GM18870 (cell line): ENCODE results near the gene KREMEN1.
"Not testable (repeated sequence)": the region's sequence is repeated elsewhere in the genome, so short reads cannot be mapped to it uniquely, and the experiment has no call there.

Experiments
- ATAC-seq: cut with Tn5 transposase; IDR thresholded peaks from one replicate; pipeline ENCODE4 v1.9.1; 2021; ENCODE audit warnings: moderate library complexity; ENCODE audit not compliant: unreplicated experiment

The KREMEN1 gene, protein sequence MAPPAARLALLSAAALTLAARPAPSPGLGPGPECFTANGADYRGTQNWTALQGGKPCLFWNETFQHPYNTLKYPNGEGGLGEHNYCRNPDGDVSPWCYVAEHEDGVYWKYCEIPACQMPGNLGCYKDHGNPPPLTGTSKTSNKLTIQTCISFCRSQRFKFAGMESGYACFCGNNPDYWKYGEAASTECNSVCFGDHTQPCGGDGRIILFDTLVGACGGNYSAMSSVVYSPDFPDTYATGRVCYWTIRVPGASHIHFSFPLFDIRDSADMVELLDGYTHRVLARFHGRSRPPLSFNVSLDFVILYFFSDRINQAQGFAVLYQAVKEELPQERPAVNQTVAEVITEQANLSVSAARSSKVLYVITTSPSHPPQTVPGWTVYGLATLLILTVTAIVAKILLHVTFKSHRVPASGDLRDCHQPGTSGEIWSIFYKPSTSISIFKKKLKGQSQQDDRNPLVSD

DNA sequence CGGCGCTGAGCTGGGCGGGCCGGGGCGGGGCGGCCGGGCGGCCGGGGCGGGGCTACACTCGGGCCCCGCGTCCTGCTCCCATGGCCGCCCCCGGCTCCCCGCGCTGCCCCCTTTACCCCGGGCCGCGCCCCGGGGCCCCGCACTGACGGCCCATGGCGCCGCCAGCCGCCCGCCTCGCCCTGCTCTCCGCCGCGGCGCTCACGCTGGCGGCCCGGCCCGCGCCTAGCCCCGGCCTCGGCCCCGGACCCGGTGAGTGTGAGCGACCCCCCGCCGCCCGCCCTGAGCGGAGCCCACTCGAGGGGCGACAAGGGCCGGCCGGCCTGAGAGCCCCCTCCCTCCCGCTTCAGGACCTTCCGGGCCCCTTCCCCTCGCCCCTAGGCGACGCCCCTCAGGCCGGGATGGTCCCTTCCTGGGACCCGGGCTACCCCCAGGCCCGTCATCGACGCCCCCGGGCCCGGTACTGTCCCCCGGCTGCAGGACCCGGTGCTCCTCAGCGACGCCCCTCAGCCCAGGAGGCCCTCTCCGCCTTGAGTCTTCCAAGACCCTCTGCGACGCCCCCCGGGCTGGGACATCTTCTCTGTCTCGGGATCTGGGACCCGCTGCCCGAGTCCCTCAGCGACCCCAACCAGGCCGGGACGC is at the start of gene KREMEN1:
Gene KREMEN1, plus strand, starts transcription at position 57 of the 639 bp plus-strand sequence. Its CDS starts 96 bp downstream, at position 153.
- ATAC-seq = no peak

GRCh38 chr22:29023172-29023796 is 49.6 kb upstream of the KREMEN1 start:
- no peak for ATAC-seq

- no peak for ATAC-seq
Measured at GRCh38 chr22:29026579-29026978, 46.3 kb upstream of the KREMEN1 start.

DNA sequence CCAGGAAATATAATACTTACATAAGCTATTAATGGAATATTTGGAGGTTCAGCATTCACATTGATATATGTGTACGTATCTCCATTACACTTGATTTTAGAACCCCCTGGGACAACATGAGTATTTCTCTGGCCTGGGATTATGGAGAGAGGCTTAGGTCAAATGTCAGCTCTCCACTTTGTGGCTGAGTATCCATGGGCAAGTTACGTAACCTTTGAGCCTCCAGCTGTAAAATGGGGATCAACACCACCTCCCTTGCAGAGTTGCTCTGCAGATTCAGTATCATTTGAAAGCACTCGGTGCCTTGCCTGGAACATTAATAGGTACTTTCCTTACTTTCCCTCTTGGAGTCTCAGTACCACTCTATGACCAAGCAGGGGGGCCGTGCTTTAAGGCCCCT is 44.4 kb upstream of the KREMEN1 start:
- no peak for ATAC-seq

DNA sequence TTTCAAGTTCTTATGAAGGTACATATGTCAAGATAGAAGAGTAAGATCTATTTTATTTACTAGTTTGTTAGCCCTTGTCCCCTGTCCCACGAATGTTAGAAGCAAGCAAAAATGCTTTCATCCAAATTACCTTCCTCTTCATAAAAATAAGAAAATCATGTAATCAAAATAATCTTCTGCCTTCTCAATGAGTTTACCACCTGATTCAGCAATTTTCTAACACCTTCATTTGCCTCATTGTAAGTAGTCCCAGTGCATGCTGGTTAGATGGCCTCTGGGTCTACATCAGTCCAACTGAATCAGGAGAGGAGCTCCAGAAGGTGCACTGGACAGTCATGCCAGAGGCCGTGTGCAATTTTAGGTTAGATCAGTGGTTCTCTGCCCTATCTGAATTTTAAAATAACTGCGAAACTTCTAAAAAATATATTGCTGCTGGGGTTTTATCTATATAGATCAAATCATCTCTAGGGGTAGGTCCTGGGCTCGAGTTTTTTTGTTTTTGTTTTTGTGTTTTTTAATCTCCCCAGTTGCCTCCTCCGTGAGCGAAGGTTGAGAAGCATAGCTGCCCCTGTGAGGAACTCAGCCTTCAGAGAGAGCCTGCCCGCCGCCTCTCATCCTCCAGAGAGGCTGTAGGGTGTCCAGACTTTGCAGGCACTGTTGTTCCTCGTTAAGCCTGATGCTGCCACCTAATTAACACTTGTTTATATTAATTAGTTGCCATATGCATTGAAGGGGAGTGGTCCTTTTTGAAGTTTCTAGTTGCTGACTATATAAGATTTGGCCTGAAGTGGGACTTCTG is 43.4 kb upstream of the KREMEN1 start:
- ATAC-seq = no peak

DNA sequence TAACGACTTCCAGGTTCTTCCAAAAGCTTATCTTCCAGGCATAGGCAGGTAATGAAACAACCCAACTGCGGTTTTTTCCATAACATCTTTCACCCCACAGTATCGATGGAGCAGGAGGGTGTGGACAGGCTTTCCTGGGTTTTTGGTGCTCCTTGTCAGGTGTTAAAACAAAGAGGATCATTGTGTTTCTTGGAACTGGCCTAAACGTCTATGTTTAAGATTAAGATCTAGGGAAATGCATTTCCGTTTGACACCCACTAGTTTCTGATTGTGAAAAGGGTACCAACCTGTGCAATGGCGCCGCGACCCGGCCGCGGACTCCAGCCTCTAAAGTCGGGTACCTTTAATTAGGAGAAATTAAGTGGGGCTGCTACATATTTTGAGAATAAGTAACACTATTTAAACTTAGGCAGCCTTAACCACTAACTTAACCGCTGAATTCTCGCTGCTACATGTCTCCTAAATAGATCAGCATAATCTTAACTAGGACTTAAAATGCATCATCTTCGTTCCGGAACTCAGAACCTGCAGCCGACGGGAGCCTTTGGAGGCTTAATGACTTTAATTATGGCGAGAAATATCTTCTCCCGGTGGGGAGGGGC is 42.7 kb upstream of the KREMEN1 start:
- no peak for ATAC-seq

DNA sequence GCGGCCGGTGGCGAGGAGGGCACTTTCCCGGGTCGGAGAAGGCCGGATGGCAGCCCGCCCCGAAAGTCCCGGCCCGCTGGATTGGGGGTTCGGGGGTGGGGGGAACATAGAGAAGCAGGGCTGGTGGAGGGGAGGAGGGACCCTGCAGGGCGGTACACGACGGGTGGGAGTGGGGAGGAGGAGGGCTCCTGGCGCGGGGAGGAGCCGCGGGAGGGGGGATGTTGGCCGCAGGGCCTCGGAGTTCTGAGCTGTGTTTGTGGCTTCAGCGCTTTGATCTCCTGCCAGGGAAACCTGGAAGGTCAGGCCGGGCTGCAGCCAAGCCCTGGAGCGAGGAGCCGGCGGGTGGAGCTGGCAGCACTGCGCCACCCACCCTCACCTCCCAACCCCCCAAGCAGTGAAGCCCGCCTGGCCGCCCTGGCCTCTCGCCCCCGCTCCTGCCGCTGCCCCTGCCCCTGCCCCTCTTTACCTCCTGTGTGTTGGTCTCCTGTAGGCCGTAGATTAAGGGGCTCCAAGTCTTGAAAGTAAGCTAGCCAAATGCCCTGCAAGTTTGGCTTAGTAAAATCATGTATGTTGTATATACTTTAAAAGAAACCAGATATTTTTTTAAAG is 42.1 kb upstream of the KREMEN1 start:
- no peak for ATAC-seq

DNA sequence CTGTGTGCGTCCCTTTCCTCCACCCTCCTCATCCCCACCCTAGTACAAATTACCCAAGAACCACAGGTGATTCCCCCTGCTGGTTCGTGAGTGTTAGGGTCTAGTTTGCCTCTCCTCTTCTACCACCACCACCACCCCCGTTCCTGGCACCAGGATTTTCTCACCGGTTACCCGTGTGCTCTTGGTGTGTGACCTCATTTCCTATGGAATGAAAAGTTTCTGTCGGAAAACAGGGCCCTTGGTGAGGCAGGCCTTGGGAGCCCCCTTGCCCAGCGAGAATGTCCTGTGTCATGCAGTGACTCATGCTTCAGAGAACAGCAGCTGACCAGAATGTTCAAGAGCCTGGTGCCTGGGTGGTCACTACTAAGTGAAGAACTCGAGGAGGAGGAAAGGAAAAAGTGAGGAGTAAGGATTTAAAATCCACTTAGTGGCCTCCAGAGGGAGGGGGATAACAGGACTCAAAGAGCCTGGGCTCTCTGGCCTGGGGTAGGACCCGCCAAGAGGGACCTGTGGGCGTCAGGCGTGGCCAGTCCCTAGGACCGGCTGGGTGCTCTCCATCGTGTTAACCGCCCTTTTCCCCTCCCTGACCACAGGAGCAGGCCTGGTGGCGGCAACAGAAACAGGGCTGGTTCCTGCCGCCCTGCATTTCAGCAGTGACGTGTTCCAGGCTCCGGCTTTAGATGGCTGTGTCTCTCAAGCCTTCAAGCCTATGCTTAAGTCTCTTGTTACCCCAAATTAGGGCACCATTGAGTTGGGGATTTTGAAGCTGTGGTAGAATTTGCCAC is 41.4 kb upstream of the KREMEN1 start:
- no peak for ATAC-seq

DNA sequence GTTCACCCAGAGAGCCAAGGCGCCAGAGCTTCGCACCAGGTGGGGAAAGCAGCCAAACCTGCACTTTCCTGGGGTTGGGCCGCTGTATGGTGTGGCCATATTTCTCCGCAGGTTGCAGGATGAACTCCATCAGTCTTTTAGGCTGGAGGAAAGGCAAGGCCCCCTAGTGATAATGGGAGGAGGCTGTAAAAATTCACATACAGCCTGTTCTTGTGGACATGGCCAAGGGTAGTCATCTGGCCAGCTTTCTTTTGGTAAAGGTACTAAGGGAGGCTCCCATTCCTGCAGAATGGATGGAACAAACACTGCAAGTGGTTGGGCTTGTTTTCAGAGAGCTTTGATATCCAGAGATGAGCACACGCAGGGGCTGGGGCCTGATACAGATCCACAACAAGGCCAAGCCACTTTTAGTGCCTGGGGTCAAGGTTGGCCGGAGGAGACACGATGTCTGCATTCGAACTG is 40.8 kb upstream of the KREMEN1 start:
- no peak for ATAC-seq

GRCh38 chr22:29032584-29032983 is 40.3 kb upstream of the KREMEN1 start:
- ATAC-seq = no peak

DNA sequence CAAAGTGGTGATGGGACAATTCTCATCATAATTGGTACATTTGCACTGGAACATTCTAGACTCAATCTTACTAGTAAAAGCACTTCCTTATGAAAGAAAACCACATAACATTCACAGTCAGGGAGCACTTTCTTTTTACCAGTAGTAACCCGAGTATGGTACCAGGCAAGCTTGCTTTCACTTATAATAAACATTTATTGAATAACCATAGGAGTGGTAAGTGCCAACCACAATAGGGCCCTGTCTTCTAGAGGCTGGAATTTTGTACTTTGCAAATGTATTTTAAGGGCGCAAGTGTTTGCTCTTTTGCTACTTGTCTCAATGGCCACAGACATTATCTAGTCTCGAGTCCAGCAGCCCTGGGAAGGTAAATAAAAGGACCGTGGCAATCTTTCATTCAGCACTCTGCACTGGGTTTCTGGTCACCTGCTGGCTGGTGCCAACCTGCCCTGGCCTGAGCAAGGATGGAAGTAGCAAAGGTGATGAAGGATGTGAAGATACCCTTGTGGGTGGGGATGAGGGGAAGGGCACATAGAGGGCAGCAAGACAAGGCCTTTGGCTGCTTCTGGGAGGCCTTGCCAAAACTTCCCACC is 35.4 kb upstream of the KREMEN1 start:
- ATAC-seq = no peak

DNA sequence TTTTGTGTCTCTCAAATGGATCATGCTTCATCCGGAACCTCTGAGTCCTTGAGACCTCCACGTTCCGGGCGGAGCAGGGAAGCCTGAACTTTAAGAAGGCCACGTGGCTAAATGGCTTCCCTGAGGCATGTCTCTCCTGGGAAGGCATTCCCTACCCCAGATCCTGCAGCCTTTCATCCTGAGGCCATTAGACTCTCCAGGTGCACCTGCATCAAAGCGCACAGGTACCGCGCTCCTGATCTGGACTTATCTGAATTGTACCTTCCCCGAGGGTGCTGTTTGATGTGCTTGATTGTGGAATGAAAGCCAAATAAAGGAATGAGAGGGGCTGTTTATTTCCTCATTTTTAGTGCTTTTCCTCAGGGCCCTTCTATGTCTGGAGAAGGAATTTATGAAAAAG is 33.7 kb upstream of the KREMEN1 start:
- ATAC-seq = no peak

DNA sequence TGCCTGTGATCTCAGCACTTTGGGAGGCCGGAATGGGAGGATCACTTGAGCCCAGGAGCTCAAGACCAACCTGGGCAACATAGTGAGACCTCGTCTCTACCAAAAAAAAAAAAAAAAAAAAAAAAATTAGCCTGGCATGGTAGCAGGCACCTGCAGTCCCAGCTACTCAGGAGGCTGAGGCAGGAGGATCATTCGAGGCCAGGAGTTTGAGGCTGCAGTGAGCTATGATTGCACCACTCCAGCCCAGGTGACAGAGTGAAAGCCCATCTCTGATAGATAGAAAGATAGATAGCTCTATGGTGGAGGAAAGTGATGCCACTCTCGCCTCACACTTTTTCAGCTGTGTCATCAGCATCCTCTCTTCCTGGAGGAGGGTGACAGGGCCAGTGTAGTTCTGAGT is 33.2 kb upstream of the KREMEN1 start:
- not testable (repeated sequence) for ATAC-seq

GRCh38 chr22:29040385-29041275 is 32.2 kb upstream of the KREMEN1 start:
- no peak for ATAC-seq

- no peak for ATAC-seq
Measured at GRCh38 chr22:29041408-29041807, 31.4 kb upstream of the KREMEN1 start.

GRCh38 chr22:29043906-29044575 is 28.8 kb upstream of the KREMEN1 start:
- no peak for ATAC-seq

- ATAC-seq = no peak
Measured at GRCh38 chr22:29044657-29045176, 28.1 kb upstream of the KREMEN1 start.
